NCI-H2196 treated with DMSO at 0.1 percent for 48 hours (cell line): Measurements from ENCODE around the gene ELP1.

Source experiments
- DNase-seq: peaks from one replicate; lab custom pipeline; 2025; ENCODE audit not compliant: unreplicated experiment; lab: John Stamatoyannopoulos, UW

Gene ELP1

GRCh38 chr9:108831496-108832178, 102.3 kb downstream of the ELP1 start:
- no peak for DNase-seq

GRCh38 chr9:108830272-108830671, 103.7 kb downstream of the ELP1 start:
- DNase-seq, result no peak

GRCh38 chr9:108823829-108824228, 110.1 kb downstream of the ELP1 start:
- DNase-seq, result no peak
